ENCODE results near the gene PRM2.

PRM2 gene

DNA sequence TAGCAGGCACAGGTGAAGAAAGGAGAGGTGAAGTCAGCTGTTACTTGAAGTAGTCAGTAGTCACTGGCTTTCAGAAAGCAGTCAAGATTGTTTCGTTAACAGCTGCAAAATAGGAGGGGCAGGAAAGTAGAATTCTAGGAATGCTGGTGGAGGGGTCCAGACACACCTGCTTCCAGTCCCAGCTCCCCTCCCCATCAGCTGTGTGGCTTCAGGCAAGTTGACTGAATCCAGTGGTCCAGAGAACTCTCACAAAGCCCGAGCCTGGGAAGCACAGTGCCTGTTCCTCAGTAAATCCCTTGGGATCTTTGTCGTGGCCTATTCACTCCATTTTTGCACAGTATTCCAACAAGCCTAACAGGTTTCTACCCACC, 15.7 kb downstream of the PRM2 start:
- no peak for DNase-seq

DNA sequence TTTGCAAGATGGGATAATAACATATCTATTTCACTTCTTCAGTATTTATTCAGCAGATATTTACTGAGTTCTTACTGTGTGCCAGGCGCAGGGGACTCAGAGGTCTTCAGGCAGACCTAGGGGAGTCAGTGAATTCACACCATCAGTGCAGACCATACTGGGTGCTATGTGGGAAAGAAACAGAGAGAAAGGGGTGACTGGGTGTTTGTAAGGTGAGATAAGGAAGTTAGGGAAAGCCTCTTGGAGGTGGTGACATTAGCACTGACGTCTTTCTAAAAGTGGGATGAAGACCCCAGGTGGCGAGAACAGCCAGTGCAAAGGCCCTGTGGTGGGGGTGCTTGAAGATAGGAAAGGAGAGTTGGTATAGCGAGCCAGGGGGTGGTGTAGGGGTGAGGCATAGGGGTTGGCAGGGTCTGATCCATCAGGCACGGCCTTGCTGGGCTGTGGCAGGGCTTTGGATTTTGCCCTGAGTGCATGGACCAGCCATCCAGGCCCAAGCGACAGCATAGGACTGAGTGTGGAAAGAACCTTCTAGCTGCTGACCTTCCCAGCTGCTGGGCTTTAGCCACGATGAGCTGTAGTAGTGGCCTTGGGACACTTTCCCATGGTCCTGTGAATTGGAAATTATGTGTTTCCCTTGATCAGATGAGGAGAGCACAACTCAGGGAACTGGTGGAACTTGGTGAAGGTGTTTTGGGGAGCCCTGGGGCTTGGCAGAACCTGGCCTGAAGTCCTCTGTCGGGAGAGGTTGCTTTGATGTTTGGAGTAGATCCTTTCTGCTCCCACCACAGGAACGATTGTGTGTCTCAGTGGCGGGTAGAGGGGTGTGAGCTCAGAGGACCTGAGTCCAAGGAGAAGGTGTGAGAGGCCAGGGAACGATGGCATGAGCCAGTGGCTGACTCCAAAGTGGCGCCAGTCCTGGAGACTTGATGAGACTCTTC, 16.4 kb downstream of the PRM2 start:
- DNase-seq: no peak

DNA sequence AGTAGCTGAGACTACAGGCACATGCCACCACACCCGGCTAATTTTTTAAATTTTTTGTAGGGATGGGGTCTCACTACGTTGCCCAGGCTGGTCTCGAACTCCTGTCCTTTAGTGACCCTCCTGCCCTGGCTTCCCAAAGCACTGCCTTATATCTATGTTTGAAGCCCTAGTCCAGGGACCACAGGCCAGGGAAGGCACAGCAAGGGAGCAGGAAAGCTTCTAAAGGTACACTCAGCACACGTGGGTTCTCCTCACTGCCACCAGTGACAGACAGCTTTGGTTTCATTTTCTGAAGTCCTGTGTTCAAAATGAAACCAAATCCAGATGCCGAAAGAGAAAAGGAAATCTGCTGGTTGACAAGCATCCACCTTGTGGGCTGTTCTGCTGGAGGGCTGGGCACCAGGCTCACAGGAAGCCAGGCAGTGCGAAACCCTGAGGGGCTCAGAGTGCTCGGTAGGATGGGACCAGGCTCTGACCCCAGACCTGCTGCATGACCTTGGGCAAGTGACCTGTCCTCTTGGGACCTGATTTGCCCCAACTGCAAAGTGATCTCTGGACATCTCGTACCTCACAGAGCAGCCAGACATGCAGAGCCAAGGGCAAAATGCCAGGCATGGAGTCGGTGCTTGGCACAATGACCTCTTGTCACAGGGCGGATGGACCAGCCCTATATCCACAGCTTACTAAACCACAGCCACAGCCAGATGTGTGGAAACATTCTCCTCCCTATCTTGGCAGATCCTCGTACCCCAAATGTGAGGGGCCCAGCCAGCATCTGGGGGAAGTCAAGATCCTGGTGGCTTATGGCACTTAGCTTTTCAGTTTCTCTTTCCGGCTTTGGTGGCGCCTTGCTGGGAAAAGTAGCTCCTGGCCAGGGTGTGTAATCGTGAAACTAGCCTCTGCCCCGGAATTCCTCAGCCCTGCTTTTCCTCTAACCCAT, 17.5 kb downstream of the PRM2 start:
- no peak for DNase-seq

DNA sequence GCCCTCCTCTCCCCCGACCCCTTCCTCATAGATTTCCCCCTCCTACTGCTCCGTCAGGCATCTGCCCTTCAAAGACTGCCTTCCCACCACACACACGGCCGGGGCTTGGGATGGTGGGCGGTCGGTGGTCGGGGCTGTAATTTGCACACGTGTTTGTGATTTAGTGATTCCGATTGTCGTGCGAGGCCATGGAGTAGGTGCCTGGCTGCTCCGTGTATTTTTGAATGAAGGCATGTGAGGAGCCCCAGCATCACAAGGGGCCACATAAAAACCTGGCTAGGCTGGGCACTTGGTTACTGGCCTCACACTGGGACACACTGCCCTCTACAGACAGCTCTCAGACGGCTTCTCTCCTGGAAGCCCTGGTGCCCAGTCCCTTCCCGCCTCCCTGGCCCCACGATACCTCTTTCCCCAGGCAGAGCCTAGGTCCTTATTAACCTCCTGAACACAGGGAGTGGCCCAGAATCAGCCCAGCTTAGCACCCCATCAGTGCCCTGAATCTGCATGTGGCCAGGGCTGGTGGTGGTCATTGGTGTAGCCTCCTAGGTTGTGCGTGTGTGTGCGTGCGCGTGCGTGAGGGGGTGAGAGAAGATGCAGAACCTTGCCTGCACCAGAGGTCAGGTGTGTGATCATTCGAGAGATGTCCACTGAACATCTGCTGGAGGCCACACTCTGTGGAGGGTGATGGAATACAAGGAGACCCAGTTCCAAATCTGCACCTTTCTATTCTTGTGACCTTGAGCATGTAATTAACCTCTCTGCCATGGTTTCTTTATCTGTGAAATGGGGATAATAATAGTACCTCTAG, 18.9 kb downstream of the PRM2 start:
- DNase-seq: peak; percentile 81

- peak; percentile 74 for DNase-seq
Observed at GRCh38 chr16:11256661-11257130, 19.6 kb downstream of the PRM2 start.

GRCh38 chr16:11255737-11256660, 20.3 kb downstream of the PRM2 start, which contains the start of gene SOCS1:
TSS of gene SOCS1 (minus strand) at chr16:11256204. CDS start at chr16:11255478, 726 bp downstream.
- peak; percentile 96 for DNase-seq

- DNase-seq: peak; percentile 87
Observed at GRCh38 chr16:11254913-11255736, 21.2 kb downstream of the PRM2 start.

DNA sequence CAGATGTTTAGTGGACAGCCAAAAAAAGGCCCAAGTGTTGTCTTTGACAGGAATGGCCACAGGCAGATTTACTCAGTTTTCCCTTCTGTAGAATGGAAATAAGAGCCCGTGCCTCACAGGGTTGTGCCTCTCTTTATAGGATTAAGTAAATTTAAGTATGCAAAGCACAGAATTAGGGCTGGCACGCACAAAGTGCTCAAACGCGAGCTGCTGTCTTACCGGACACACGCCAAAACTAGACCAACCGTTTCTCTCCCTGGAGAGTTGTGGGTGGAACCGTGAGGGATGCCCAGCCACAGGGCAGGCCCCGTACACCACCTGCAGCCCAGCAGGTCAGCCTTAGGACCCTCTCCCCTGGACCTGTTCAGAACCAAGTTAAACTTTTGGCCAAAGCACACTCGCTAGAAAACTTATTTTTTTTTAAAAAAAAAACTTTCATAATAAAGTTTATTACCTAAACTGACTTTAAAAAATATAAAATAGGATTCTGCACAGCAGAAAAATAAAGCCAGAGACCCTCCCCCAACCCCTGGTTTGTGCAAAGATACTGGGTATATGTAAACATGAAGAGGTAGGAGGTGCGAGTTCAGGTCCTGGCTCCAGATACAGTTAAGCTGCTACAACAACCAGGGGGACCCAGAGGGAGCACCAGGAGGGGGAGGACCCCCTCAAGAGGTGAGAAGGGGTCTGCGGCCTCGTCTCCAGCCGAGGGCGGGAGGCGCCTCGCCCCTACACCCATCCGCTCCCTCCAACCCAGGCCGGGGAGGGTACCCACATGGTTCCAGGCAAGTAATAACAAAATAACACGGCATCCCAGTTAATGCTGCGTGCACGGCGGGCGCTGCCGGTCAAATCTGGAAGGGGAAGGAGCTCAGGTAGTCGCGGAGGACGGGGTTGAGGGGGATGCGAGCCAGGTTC, 22.0 kb downstream of the PRM2 start:
- no peak for DNase-seq

DNA sequence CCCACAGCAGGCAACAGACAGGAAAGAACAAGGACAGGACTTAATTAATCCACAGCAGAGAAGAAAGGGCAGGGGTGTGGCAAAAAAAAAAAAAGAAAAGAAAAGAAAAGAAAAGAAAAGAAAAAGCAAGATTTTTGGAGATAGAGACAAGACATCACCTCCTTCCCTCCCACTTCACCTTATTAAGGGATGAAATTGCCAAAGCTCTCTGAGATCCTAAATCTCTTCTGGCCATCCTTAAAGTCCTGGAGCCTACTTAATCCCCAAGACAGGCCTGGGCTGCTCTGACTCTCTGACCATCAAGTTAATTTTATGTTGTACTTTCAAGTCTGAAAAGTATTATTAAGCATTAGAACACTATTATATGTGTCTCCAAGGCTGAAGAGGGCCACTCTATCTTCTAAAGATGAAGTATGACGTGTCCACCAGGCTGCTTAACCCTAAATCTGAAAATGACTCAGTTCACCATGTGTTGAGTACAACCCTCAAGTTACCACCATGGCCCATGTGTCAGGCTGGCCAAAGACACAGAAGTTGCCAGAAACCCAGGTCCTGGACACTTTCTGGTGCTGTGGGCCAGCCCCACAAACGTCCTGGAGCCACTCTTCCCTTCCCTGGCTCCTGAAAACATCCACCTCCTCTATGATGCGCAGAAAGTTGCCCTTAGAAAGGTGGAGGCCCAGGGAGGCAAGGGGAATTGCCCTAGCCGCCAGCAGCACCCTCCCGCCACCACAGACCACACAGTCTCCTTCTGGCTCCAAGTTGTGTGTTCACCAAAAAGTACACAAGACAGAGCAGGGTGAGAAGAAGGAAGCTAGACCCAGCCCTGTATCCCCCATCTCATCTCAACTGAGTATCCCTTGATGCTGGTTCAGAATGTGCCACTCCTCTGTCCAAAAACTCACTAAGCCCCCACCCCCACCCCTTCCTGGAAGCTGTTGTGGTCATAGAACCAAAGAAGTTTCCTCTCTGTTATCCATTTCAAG, 23.0 kb downstream of the PRM2 start:
- no peak for DNase-seq

DNA sequence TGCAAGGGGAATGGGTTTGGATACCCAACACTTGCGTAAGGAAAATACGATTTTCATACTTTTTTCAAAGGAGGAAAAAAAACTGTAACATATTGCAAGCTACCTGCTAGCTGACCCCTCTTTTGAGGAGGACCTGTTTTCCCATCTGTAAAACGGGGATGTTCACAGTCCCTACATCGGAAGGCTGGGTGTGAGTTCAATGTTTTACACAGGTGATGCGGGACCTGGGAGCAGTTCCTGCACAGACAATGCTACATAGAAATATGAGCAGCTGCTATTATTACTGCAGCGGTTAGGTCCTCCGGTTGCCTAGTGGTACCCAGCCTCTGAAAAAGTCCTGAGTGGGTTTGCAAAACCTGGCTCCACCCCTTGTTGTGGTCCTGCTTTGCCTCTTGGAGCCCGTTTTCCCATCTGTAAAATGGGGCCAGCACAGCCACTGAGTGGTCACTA, 23.8 kb downstream of the PRM2 start:
- DNase-seq: no peak

DNA sequence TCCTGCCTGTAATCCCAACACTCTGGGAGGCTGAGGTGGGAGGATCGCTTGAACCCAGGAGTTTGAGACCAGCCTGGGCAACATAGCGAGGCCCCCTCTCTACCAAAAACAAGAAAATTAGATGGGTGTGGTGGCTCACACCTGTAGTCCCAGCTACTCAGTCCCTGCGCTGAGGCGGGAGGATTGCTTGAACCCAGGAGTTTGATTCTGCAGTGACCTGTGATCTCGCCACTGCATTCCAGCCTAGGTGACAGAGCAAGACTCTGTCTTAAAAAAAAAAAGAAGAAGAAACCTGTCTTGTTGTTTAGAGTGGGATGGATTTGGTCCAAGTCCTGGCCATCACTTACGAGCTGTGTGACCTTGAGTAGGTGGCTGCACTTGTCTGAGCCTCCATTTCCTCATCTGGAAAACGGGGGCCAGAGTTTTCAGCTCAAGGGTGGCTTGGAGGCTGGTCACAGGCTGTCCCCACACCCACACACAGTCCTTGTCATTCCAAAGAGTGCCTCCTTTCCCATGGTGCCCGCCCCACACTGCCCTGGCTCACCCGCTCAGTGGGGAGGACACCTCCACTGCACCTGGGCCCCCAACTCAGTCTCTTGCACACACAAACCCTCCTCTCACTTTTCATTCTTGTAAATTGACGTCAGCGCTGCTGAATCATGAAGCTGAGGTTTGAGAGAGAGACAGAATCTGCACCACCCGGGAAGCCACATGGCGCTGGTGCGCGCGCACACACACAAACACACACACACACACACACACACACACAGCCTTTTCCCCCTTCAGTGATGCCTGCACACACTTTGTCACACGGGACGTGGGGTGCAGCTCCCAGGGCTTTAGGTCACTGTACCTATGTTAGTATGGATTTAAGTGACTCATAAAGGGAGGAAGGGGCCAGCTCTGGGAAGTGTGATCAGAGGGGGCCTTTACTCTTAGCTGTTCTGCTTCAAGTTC, 24.5 kb downstream of the PRM2 start:
- no peak for DNase-seq

GRCh38 chr16:11250786-11251524, 25.3 kb downstream of the PRM2 start:
- DNase-seq: no peak

DNA sequence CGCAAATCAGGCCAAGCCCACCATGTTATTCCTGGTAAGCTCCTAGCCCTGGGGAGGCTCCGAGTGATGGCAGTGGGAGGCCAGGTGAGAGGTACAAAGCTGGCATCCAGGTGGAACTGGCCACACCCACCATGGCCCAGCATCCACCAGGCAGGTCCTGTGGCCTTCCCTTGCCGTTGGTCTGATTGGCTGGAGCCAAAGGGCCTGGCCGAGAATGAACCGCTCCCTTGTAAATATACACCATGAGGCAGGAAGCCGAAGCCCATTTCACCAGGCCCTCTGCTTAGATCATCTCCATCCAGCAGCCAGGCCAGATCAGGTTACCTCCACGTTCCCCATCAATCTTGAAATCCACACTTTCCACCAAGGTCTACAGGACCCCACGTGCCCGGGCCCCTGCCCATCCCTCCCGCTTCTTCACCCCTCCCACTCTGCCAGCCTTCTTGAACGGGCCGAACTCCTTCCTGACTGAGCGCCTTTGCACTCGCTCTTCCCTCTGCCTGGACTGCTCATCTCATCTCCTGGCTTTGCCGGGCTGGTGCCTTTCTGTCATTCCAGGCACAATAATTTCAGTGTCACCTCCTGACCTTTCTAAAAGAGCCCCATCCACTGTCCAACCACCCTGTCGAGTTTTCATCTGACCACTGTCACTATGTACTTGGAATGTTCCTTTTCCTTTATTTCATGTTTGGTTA, 26.0 kb downstream of the PRM2 start:
- peak; percentile 57 for DNase-seq

GRCh38 chr16:11249233-11250061, 26.8 kb downstream of the PRM2 start:
- DNase-seq: no peak

All from right kidney (tissue), 1 donor.